GM19372 (cell line): ENCODE results near the gene ZFX.

Experiments
- ATAC-seq: cut with Tn5 transposase; IDR thresholded peaks from one replicate; pipeline ENCODE4 v1.9.1; 2021; ENCODE audit warnings: mild to moderate bottlenecking, low read depth, moderate library complexity; ENCODE audit not compliant: unreplicated experiment

Gene ZFX

GRCh38 chrX:24231641-24232179 is 82.2 kb downstream of the ZFX start:
- no peak for ATAC-seq

GRCh38 chrX:24232796-24233195 is 83.3 kb downstream of the ZFX start:
- no peak for ATAC-seq

- no peak for ATAC-seq
Measured at GRCh38 chrX:24235084-24235710, 85.7 kb downstream of the ZFX start.

- ATAC-seq, result no peak
Measured at GRCh38 chrX:24241822-24242648, 92.5 kb downstream of the ZFX start.

GRCh38 chrX:24242649-24243175 is 93.2 kb downstream of the ZFX start:
- ATAC-seq, result peak; percentile 85

GRCh38 chrX:24243188-24243587 is 93.7 kb downstream of the ZFX start:
- ATAC-seq, result peak; percentile 13

- no peak for ATAC-seq
Measured at GRCh38 chrX:24243692-24244091, 94.2 kb downstream of the ZFX start.

GRCh38 chrX:24245202-24245601 is 95.7 kb downstream of the ZFX start:
- no peak for ATAC-seq

- ATAC-seq, result no peak
Measured at GRCh38 chrX:24248042-24248441, 98.5 kb downstream of the ZFX start.

- ATAC-seq, result no peak
Measured at GRCh38 chrX:24253030-24253429, 103.5 kb downstream of the ZFX start.

- no peak for ATAC-seq
Measured at GRCh38 chrX:24253469-24253868, 103.9 kb downstream of the ZFX start.

GRCh38 chrX:24257011-24257410 is 107.5 kb downstream of the ZFX start:
- ATAC-seq, result no peak

GRCh38 chrX:24259544-24260240 is 110.2 kb downstream of the ZFX start:
- no peak for ATAC-seq

GRCh38 chrX:24260842-24261550 is 111.5 kb downstream of the ZFX start:
- ATAC-seq, result no peak

GRCh38 chrX:24262309-24262708 is 112.8 kb downstream of the ZFX start:
- no peak for ATAC-seq

GRCh38 chrX:24264383-24264782 is 114.9 kb downstream of the ZFX start:
- ATAC-seq, result no peak
